GF-D8 (cell line): Measurements from ENCODE around the gene AHDC1.

Source experiments
- DNase-seq: peaks from one replicate; lab custom pipeline; 2025; lab: John Stamatoyannopoulos, UW

Gene AHDC1

GRCh38 chr1:27487966-27488884 is 115.7 kb downstream of the AHDC1 start:
- peak; percentile 79 for DNase-seq

- DNase-seq: no peak
Observed at GRCh38 chr1:27485363-27485762, 118.6 kb downstream of the AHDC1 start.
